Activated CD8-positive, alpha-beta T cell treated with anti-CD3 and anti-CD28 coated beads, Interleukin-2, amount 10 ng/mL, durations not matched to agents 7 days and 5 days (primary cell): ENCODE measurements around the gene CHD5. TPM values are rescaled to one million over a fixed set of nuclear protein-coding genes. Genes with fewer than 3 reads are reported as not detected.

Source experiments
- total RNA-seq, 2 experiments: library from RNA; stranded (reverse); gene quantifications; one replicate each; pipeline ENCODE4 v1.2.3, GENCODE V29; 2021

The CHD5 gene
- total RNA-seq, 2 experiments from 2014 or later = 0.23 to 0.47 TPM

Other genes with a start within 250 kb of the CHD5 start
- 10 to 100 TPM; 15.6 to 17.2 TPM for gene NPHP4, start 187.9 kb downstream of the CHD5 start, total RNA-seq
- gene KCNAB2, start 134.4 kb downstream of the CHD5 start, total RNA-seq = 100 to 1,000 TPM; 343 to 360 TPM
- gene RPL22, start 19.3 kb upstream of the CHD5 start, total RNA-seq = 100 to 1,000 TPM; 304 to 325 TPM
- gene RNF207, start 25.8 kb upstream of the CHD5 start, total RNA-seq = 1 to 10 TPM; 1.6 to 2.0 TPM
- gene ICMT, start 55.6 kb upstream of the CHD5 start, total RNA-seq = 10 to 100 TPM; 67.9 to 68.7 TPM
- not detected for gene HES3, start 63.9 kb upstream of the CHD5 start, total RNA-seq
- gene GPR153, start 80.8 kb upstream of the CHD5 start, total RNA-seq = 1 to 10 TPM in 1 of 2 experiments, under 1 TPM in 1; 0.99 to 1.0 TPM
- 100 to 1,000 TPM in 1 of 2 experiments, 10 to 100 TPM in 1; 97.0 to 102 TPM for gene ACOT7, start 213.4 kb upstream of the CHD5 start, total RNA-seq
- under 1 TPM; 0.05 to 0.45 TPM for gene HES2, start 239.6 kb upstream of the CHD5 start, total RNA-seq
- 1 to 10 TPM in 1 of 2 experiments, under 1 TPM in 1; 0.61 to 1.0 TPM for gene ESPN, start 244.5 kb upstream of the CHD5 start, total RNA-seq